HUES48 (cell line): ENCODE results near the gene ZC3H12C.
"Not testable (repeated sequence)": the region's sequence is repeated elsewhere in the genome, so short reads cannot be mapped to it uniquely, and the experiment has no call there.

Experiments used
- H3K27ac ChIP-seq: one replicate; pipeline ENCODE4 v1.7.0; 2013; ENCODE audit warnings: low read depth, low read length, inconsistent platforms
- H3K27me3 ChIP-seq: 2 replicates; pipeline ENCODE4 v1.6.1; 2013; ENCODE audit warnings: mild to moderate bottlenecking, low read length; ENCODE audit not compliant: control insufficient read depth, insufficient read depth
- H3K36me3 ChIP-seq: 2 replicates; pipeline ENCODE4 v1.6.1; 2013; ENCODE audit warnings: low read length; ENCODE audit not compliant: control insufficient read depth, insufficient read depth
- H3K4me1 ChIP-seq: 2 replicates; pipeline ENCODE4 v1.6.1; 2013; ENCODE audit warnings: mild to moderate bottlenecking, low read length; ENCODE audit not compliant: control insufficient read depth, insufficient read depth
- H3K4me3 ChIP-seq: 2 replicates; pipeline ENCODE4 v1.5.1; 2013; ENCODE audit warnings: mild to moderate bottlenecking, low read depth, low read length
- H3K9ac ChIP-seq: 2 replicates; pipeline ENCODE4 v1.6.1; 2013; ENCODE audit warnings: mild to moderate bottlenecking, low read depth, low read length, moderate library complexity
- H3K9me3 ChIP-seq: 2 replicates; pipeline ENCODE4 v1.6.1; 2013; ENCODE audit warnings: low read length; ENCODE audit not compliant: control insufficient read depth, insufficient read depth

Gene ZC3H12C

DNA sequence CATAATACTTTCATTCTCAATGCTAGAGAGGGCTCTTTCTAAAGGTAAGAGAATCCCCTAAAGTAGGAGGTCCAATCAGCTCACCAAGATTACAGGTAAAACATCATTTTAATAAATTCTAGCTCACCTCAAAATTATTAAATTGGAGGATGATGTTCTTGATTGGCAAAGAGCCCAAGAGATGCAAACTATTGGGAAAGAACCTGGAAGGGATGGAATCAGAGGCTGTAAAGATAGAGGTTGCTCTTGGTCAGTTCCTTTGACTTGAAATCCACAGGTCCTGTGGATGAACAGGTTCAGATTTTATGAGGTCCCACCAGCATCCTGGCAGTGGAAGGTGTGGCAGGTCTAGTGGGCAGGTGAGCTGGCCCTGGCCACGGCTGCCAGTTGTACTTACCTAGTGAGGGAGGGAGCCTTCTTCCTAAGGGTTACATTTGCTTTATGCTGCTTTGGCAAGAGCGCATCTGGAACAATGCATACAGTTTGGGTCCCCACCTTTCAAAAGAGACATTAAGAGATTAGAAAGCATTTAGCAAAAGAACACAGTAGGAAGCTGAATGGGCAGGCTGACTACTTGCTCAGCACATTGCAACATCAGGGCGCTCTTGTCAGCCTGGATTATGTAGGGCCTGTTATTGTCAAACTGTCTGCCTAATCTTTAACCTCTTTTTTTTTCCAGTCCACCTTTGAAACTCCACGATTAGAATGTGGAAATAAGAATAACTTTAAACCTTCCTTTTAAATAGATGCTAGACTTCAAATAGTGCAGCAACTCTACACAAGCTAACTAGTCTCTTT lies 106.2 kb downstream of the ZC3H12C start:
- H3K27ac ChIP-seq = peak overlapping the region; percentile 83
- no peaks in the 10 kb centered on the region for H3K36me3 ChIP-seq
- H3K4me1 ChIP-seq = peaks cover 17% of the 10 kb centered on the region
- no peak overlapping the region; the same call in 1 of the 2 replicates for H3K4me3 ChIP-seq
- H3K27me3 ChIP-seq = no peaks in the 10 kb centered on the region
- no peak overlapping the region for H3K9ac ChIP-seq
- no peaks in the 10 kb centered on the region for H3K9me3 ChIP-seq

- no peak overlapping the region; the same call in 1 of the 2 replicates for H3K9ac ChIP-seq
- H3K36me3 ChIP-seq = no peaks in the 10 kb centered on the region
Measured at GRCh38 chr11:110200241-110200640, 107.0 kb downstream of the ZC3H12C start.

DNA sequence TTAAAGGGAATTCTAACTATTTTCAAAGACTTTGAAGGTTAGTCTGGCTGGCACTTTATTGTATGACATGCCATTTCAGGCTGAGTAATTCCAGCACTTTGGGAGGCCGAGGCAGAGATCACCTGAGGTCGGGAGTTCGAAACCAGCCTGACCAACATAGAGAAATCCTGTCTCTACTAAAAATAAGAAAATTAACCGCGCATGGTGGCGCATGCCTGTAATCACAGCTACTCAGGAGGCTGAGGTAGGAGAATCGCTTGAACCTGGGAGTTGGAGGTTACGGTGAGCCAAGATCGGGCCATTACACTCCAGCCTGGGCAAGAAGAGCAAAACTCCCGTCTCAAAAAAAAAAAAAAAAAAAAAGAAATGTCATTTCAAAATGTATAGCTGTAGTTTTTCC lies 107.6 kb downstream of the ZC3H12C start:
- Histone ChIP-seq H3K4me1 (peaks cover 17% of the 10 kb centered on the region), H3K27me3 (no peaks in the 10 kb centered on the region), H3K27ac (peak overlapping the region; percentile 83), H3K9me3 (no peaks in the 10 kb centered on the region), H3K9ac (no peak overlapping the region), H3K36me3 (no peaks in the 10 kb centered on the region), H3K4me3 (no peak overlapping the region)

More at GRCh38 chr11:110200241-110200640, 107.0 kb downstream of the ZC3H12C start:
- Histone ChIP-seq H3K4me3 (no peak overlapping the region; the same call in 1 of the 2 replicates), H3K27ac (peak overlapping the region; percentile 83), H3K4me1 (peaks cover 17% of the 10 kb centered on the region), H3K27me3 (no peaks in the 10 kb centered on the region), H3K9me3 (no peaks in the 10 kb centered on the region)

- no peaks in the 10 kb centered on the region; the same call in 1 of the 2 replicates for H3K4me1 ChIP-seq
- H3K9me3 ChIP-seq = no peaks in the 10 kb centered on the region
- H3K27ac ChIP-seq = no peak overlapping the region
- H3K4me3 ChIP-seq = no peak overlapping the region
- no peak overlapping the region for H3K9ac ChIP-seq
- no peaks in the 10 kb centered on the region for H3K36me3 ChIP-seq
- H3K27me3 ChIP-seq = no peaks in the 10 kb centered on the region
Measured at GRCh38 chr11:110207123-110207522, 113.9 kb downstream of the ZC3H12C start.

- not testable (repeated sequence) for H3K27me3 ChIP-seq, H3K9ac ChIP-seq, H3K9me3 ChIP-seq, H3K36me3 ChIP-seq, H3K4me1 ChIP-seq
- Histone ChIP-seq H3K27ac (peak overlapping the region; percentile 21), H3K4me3 (peak overlapping the region; percentile 52)
Measured at GRCh38 chr11:110208678-110209312, 115.6 kb downstream of the ZC3H12C start.

DNA sequence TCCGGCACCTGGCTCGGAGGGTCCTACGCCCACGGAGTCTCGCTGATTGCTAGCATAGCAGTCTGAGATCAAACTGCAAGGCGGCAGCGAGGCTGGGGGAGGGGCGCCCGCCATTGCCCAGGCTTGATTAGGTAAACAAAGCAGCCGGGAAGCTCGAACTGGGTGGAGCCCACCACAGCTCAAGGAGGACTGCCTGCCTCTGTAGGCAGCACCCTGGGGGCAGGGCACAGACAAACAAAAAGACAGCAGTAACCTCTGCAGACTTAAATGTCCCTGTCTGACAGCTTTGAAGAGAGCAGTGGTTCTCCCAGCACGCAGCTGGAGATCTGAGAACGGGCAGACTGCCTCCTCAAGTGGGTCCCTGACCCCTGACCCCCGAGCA lies 116.1 kb downstream of the ZC3H12C start:
- H3K27me3 ChIP-seq = not testable (repeated sequence)

DNA sequence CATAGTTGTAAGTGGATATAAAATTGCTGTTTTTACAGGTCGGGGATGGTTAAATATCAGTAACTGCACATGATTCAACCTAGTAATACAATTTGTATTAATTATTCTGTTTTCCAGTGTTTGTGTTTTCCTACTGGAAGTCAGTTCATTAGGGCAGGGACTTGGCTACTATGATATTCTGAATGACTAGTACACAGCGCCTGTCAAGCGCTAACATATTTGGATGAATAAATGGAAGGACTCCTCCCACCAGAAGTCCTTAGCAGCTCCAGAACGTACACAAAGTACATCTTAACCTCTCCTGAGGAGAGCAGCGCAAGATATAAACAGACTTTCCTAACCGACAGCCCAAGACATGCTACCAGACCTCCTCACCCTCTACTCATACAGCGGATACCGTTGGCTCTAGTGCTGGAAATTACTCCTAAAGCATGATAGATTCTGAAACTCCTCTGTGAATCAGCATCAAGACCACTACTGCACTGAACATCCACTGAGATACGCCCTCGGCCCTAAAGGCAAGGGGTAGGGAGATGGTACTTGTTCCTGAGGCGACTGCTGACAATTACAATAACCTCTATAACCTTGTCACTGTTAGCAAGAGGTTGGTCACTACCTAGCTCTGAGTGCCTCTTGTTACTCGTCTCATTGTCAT lies 124.2 kb downstream of the ZC3H12C start:
- Histone ChIP-seq H3K36me3 (no peaks in the 10 kb centered on the region), H3K27ac (no peak overlapping the region), H3K4me3 (no peak overlapping the region), H3K9ac (no peak overlapping the region), H3K9me3 (no peaks in the 10 kb centered on the region), H3K27me3 (no peaks in the 10 kb centered on the region), H3K4me1 (no peaks in the 10 kb centered on the region)

More for the DNA sequence above, 116.1 kb downstream of the ZC3H12C start:
- peak overlapping the region; percentile 21 for H3K27ac ChIP-seq
- H3K4me1 ChIP-seq, H3K9ac ChIP-seq, H3K9me3 ChIP-seq, H3K36me3 ChIP-seq: not testable (repeated sequence)
- H3K4me3 ChIP-seq = peak overlapping the region; percentile 52; the same call in 1 of the 2 replicates

DNA sequence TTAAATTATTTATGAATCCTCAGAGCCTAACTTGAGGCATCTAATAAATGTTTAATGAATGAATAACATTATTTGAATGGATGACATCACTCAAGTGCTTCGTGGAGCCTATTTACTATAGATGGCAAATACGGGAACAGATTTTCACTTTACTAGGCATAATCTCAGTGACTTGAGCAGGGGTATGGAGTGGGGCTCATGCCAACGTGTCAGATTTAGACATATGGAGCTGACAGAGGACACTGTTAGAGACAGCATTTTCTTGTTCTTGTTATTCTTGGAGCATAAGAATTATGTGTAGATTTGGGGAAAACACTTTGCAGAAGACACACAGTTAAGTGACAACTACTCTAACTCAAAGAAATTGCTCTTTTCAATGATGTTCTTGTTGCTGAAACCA lies 124.7 kb downstream of the ZC3H12C start:
- Histone ChIP-seq H3K4me1 (no peaks in the 10 kb centered on the region), H3K27ac (no peak overlapping the region), H3K9ac (no peak overlapping the region), H3K9me3 (no peaks in the 10 kb centered on the region), H3K36me3 (no peaks in the 10 kb centered on the region), H3K27me3 (no peaks in the 10 kb centered on the region), H3K4me3 (no peak overlapping the region)

DNA sequence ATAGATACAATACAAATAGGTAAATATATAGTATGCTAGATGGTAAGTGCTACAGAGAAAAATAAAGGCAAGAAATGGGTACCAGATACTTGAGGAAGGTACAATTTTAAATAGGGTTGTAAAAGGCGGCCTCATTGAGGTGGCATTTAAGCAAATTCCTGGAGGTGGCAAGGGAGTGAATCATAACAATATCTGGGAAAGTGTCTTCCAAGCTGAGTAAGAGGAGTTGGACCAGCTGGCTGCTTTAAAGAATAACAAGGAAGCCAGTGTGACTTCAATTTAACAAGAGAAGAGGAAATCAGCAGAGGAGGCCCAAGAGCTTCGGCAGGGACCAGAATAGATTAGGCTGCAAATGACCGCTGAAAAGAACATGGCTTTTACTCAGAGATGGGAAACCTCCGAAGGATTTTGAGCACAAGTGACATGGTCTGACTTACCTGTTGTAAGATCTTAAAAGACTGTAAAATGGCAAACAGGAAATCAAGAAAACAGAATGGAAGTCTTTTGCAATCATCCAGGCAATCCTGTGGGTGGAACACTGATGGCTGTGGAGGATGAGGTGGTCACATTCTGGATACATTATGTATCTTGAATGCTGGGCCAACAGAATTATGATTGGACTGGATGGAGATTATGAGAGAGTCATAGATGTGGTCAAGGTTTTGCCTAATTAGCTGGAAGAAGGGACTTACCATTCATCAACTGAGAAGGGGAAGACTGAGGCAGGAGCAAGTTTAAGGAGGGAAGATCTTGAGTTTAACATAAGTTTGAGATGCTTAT lies 126.0 kb downstream of the ZC3H12C start:
- H3K27ac ChIP-seq = no peak overlapping the region
- H3K36me3 ChIP-seq = no peaks in the 10 kb centered on the region
- no peak overlapping the region for H3K9ac ChIP-seq
- no peaks in the 10 kb centered on the region for H3K9me3 ChIP-seq
- H3K4me1 ChIP-seq = no peaks in the 10 kb centered on the region
- H3K27me3 ChIP-seq = no peaks in the 10 kb centered on the region
- H3K4me3 ChIP-seq = no peak overlapping the region
